Measurements from ENCODE around the gene EPS8L3.

Gene EPS8L3

DNA sequence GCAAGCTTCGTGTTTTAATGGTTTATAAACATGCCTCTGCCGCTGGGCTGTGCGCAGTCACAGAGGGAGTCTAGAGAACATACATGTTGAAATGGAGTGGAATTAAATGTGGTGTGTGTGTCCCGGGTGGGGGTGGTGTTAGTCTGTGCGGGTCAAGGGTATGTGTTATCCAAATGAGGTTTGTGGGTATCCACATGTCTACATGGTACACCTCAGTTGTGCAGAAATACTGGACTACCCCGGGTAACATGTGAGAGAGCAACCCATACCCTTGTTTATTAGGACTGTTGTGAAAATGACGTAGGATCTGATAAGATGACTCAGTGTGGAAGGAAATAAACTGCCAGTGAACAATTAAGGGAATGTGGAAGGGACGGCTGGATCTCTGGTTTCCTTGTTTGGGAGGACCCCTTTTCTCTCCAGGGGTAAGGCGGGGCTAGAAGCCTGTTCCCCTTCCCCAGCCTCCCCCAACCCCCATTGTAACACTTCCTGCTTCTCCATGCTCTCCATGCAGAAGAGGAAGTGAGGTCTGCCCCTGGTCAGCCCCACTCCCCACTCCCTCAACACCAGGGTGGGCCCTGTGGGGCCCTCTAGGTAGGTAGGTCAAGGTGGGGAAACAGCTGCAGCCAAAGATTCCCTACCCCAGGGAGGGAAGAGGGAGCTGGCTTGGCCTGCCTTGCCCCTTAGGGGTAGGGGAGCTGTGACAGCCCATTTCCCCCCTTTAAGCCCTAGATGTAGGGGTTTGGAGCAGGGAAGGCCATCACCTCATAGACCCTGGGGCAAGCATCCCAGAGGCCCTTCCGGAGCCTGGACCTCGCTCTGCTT lies 690 bp downstream of the EPS8L3 start:
- TF ChIP-seq, protein P1, sequence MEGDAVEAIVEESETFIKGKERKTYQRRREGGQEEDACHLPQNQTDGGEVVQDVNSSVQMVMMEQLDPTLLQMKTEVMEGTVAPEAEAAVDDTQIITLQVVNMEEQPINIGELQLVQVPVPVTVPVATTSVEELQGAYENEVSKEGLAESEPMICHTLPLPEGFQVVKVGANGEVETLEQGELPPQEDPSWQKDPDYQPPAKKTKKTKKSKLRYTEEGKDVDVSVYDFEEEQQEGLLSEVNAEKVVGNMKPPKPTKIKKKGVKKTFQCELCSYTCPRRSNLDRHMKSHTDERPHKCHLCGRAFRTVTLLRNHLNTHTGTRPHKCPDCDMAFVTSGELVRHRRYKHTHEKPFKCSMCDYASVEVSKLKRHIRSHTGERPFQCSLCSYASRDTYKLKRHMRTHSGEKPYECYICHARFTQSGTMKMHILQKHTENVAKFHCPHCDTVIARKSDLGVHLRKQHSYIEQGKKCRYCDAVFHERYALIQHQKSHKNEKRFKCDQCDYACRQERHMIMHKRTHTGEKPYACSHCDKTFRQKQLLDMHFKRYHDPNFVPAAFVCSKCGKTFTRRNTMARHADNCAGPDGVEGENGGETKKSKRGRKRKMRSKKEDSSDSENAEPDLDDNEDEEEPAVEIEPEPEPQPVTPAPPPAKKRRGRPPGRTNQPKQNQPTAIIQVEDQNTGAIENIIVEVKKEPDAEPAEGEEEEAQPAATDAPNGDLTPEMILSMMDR (IDR thresholded peaks at IDR 0.05; ENCODE audit: insufficient read depth, low read depth, low read length, missing control alignments) = no peak
- peak; percentile 36 for DNase-seq (ENCODE audit: low read depth)
- no peak overlapping the region for H3K4me3 ChIP-seq (ENCODE audit: low read length)

DNA sequence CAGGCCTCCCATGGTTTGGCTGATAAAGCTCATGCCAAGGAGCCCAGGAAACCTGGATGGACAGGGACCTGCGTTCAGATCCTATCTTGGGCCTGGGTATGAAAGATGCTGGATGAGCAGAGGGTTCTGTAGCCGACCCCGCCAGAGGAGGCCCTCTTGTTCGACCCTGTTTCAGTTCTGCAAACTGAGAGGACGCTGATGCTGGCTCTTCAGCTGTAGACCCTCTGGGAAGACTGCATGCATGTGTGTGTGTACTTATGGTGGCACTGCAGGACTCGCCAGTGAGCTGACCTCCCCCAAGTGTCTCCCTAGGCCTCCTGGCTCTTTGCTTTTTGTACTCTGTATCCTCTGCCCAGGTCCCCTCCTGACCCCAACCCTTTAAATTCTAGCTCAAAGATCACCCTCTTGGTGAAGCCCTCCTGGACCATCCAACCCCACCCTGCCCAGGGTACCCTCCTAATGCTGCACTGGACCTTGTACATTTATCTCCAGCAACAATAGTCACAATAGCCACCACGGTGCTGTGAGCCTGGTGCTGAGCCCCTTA lies 1.6 kb downstream of the EPS8L3 start:
- no peak for DNase-seq (ENCODE audit: low read depth)
- no peak overlapping the region for H3K4me3 ChIP-seq (ENCODE audit: low read length)
- TF ChIP-seq, protein P1 (IDR thresholded peaks at IDR 0.05; ENCODE audit: insufficient read depth, low read depth, low read length, missing control alignments) = no peak

DNA sequence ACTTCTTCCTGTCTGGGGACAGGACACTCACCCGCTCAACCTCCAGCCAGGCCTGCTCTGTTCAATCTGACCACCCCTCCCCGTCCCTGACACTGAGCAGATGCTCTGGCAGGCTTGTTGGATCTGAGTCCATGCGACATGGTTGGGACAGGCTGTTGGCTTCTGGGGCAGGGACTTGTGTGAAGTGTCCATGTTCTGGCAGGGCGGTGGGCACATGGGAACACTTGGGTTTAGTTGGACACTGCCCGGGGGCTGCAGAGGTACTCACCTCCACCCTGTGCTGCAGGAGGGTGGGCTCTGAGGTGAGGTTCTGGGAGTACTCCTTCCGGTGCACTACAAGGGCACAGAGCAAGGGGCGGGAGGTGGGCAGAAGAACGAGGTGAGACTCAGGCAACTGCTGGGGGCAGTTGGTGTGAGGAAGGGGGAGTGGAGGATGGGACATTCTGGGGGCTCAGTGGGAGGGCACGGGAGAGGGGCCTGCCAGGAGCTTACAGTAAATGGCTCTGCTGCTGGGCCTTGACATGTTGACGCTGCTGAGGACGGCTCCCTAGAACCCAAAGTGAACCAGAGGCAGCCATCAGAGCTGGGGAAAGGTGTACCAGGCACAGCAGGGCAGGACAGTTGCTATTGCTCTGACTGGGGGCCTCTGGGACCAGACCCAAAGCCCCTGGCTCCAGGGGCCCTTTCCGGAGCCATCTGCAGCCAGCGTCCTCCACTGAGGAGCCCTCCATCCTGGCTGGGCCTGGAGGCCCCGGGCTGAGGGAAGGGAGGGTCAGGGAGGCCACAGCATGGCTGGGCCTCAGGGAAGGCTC lies 2.3 kb downstream of the EPS8L3 start:
- H3K4me3 ChIP-seq (ENCODE audit: low read length) = no peak overlapping the region
- DNase-seq (ENCODE audit: low read depth) = no peak
- TF ChIP-seq, protein P1 (IDR thresholded peaks at IDR 0.05; ENCODE audit: insufficient read depth, low read depth, low read length, missing control alignments) = no peak

DNA sequence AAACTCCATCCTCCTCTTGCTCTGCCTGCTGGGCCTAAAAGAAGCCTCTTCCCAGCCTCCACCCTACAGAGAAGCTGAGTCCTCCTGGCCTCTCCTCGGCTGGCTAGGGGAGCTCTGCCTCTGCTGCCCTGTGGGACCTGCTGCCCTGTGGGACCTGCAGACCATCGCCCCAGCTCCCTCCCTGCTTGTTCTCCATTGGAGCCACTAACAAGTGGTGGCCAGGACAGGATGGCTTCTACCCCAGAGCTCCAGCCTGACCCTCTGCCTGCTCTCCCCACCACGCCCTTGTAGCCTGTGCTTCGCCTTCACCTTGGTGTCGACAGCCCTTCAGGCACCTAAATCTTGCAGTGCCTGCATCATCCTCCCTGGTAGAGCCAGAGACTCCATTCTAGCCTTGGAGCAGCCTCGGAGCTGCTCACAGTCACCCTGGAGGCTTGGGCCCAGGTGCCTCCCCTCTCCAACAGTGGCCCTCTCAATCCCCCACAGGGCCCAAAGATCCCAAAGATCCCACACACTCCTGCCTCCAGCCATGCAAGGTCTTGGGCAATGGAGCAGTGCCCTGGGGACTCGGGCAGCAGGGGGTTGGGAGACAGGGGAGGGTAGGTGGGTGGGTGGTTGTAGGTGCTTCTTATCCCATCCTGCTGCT lies 3.0 kb downstream of the EPS8L3 start:
- no peak overlapping the region for H3K4me3 ChIP-seq (ENCODE audit: low read length)
- TF ChIP-seq, protein P1 (IDR thresholded peaks at IDR 0.05; ENCODE audit: insufficient read depth, low read depth, low read length, missing control alignments) = no peak
- DNase-seq (ENCODE audit: low read depth) = no peak

DNA sequence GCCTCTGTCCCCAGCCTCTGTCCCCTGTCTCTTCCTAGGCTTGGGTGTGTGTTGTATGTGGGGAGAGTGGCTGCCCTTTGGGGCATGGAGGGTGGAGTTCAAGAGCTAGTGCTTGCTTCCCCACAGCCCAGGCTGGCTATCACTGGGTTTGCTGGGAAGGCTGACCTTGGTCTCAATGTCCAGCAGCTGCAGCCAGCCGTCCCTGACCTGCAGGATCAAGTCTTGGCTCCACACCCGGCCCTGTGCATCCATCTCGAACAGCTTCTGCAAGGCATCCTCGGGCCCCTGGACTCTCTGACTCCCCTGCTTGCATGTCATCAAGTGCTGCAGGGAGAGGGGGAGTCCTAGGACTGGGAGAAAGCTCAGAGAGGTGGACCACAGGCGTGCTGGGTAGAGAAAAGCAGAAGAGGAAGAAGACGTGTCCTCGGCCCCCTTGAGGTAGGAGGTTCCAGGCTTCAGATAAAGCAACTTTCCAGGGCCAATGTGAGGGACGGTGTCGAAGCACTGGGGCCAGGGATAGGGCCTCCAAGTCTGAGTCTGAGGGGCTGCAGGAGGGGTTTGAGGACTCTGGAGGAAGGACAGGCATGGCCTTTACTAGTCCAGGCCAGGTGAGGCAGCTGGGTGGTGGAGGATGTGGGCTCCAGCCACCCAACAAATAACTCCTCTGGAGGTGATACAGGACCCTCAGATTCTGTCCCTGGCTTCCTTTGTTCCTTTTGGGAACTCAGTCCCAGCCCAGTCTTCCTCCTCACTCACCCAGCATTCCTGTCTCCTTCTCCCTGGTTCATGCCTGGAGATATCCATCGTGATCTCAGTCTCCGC lies 4.0 kb downstream of the EPS8L3 start:
- TF ChIP-seq, protein P1 (IDR thresholded peaks at IDR 0.05; ENCODE audit: insufficient read depth, low read depth, low read length, missing control alignments) = no peak
- no peak overlapping the region for H3K4me3 ChIP-seq (ENCODE audit: low read length)
- DNase-seq (ENCODE audit: low read depth) = no peak
